GM21529 (cell line): ENCODE data around the gene NWD2.

Experiments
- ATAC-seq: cut with Tn5 transposase; IDR thresholded peaks from one replicate; pipeline ENCODE4 v1.9.1; 2021; ENCODE audit not compliant: unreplicated experiment

NWD2 gene

DNA sequence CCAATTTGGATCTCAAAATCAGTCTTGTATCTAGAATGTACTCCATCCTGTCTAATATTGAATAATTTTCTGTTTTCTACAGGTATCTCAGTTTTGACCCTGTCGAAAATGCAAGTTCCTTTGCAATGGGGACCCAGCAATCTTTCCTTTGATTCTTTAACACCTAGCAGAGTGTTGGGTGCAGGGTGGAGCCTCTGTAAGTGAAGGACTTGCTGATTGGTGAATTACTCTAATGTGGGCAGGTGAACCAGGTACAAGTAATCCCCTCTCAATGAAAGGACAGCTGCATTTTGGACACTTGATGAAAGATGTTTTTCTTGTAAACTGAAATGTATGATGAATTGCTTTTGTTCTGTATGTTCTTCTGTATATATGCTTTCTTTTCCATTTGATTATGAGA is 54.9 kb downstream of the NWD2 start:
- no peak for ATAC-seq

GRCh38 chr4:37304612-37305011 is 60.1 kb downstream of the NWD2 start:
- ATAC-seq, result no peak

DNA sequence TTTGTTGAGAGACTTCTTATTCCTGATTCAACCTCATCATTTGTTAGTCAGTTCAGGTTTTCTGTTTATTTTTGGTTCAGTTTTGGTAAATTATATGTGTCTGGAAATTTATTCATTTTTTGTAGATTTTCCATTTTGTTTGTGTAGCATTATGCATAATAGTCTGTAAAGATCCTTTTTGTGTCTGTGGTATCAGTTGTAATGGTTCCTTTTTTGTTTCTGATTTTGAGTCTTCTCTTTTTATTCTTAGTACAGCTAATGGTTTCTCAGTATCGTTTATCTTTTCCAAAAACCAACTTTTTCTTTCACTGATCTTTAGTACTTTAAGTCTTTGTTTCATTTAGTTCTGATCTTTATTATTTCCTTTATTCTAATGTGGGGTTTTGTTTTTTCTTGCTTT is 61.4 kb downstream of the NWD2 start:
- no peak for ATAC-seq

- no peak for ATAC-seq
Measured at GRCh38 chr4:37317104-37317643, 72.6 kb downstream of the NWD2 start.

DNA sequence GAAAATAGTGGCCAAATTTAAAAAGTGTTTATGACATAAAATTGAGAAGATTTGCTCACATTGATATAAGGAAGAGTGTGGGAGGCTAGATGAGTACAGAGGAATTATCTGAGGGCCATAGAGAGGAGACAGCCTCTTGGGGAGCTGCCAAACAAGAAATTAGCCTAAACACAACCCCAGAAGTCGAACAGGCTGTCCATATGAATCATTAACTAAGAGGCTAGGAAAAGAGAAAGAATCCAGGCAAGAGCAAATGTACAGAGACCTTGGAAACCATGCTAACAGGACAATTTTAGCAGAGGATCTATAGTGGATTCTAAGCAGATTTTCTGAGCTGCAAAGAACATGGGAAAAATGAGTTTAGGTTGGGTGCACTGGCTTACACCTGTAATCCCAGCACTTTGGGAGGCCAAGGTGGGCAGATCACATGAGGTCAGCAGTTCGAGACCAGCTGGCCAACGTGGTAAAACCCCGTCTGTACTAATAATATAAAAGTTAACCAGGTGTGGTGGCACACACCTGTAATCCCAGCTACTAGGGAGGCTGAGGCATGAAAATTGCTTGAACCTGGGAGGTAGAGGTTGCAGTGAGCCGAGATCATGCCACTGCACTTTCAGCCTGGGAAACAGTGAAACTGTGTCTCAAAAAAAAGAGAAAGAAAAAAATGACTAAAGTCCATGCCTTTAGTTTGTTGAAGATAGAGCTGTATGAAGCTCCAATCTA is 76.1 kb downstream of the NWD2 start:
- ATAC-seq, result no peak

GRCh38 chr4:37322122-37322521 is 77.6 kb downstream of the NWD2 start:
- no peak for ATAC-seq

DNA sequence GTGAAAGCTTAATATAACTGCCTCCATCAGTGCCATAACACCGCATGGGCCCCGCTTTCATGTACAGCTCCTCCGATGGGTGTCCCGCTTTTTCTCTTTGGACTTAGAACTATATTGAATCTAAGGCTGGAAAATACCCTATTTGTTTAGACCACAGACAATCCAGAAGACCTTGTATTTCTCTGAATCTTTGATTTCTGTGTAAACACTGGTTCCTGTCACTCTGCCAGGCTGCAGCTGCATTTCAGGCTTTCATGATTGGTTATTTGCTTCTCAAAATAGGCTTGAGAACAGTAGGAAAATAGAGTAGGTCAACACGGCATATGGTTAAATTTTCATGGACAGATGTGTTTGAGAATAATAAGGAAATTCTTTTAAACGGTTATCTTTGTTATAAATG is 80.0 kb downstream of the NWD2 start:
- ATAC-seq, result no peak

DNA sequence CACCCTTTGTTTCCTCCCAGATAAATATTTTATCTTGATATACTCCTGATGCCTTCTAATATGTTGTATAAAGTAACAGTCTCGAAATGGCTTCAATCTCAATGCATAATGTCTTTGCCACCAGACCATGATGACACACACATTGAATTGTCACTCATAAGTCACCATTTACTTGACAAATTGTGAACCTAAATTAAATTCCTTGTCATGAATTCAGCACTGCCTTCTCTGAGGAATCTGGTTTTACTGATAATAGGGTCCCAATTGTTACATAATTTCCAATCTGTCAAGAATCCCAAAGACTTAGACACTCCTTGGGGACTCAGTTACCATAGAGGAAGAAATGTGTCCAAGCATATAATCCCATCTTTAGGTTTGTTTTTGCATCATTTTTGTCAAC is 82.3 kb downstream of the NWD2 start:
- no peak for ATAC-seq

GRCh38 chr4:37338972-37339371 is 94.4 kb downstream of the NWD2 start:
- no peak for ATAC-seq

GRCh38 chr4:37358748-37359147 is 114.2 kb downstream of the NWD2 start:
- no peak for ATAC-seq

- ATAC-seq, result no peak
Measured at GRCh38 chr4:37359261-37359660, 114.7 kb downstream of the NWD2 start.

GRCh38 chr4:37365888-37366287 is 121.3 kb downstream of the NWD2 start:
- no peak for ATAC-seq

DNA sequence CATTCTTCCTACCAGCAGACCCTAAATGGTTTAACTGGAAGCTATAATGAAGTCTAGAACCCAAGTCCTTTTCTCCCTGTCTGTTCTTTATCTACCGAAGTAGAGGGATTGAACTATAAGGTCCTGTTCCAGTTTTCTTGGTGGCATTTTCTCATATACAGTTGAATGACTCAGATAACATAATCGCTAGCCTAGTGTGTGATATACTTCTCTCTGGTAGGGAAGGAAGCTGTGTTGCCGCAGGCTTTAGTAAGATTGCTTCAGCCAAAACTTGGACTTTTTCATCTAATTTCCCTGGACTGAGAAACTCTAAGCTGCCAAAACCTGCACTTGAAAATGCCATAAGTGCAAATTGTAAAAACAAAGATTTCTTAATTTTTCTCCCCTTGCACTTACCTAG is 123.4 kb downstream of the NWD2 start:
- ATAC-seq, result no peak

GRCh38 chr4:37370052-37370451 is 125.5 kb downstream of the NWD2 start:
- ATAC-seq, result no peak

DNA sequence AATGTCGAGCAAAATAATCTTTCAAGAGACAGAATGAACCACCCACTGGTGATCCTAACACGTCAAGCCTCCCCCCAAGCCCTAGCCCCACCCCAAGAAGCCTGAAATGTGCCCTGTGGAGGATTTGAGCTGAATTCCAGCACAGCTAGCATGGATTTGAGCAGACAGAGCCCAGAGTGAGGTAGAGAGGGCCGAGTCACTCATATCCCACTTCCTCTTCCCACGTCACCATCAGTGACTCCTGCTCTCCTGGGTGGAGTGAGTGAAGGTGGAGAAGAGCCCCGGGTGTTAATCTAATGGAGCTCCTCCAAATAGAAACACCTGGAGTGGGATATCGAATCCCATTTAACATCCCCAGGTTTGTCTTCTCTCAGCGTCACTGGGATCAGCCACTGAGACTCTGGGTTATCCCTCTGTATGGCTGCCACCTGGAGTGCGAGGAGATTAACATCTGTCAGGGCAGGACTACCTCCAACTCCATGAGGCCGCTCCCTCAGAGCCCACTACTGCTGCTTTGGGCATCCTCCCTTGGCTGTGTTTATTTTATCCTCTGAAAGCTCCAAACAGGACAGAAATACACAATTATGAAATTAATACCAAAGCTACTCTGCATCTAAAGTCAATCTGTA is 136.6 kb downstream of the NWD2 start:
- no peak for ATAC-seq

- ATAC-seq, result peak; percentile 66
Measured at GRCh38 chr4:37383579-37384229, 139.2 kb downstream of the NWD2 start.

DNA sequence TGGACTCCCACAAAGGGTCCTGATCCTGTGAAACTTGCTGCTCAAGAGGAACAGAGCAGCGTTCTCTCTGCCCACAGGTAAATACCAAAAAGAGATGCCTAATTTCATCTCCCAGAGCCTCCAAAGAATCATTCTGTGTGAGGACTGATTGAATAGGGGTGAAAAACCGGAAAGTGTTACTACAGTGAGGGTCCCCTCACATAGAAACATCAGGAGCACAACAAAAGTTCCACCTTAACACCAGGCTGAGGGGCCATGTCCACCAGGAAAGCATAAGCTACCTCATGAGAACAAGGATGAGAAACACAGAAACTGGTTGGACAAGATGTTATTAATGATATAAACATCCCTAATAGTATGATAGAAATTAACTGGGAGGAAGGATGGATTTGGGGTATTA is 140.9 kb downstream of the NWD2 start:
- no peak for ATAC-seq

GRCh38 chr4:37388681-37389365 is 144.3 kb downstream of the NWD2 start:
- no peak for ATAC-seq

GRCh38 chr4:37389366-37389765 is 144.8 kb downstream of the NWD2 start:
- no peak for ATAC-seq

DNA sequence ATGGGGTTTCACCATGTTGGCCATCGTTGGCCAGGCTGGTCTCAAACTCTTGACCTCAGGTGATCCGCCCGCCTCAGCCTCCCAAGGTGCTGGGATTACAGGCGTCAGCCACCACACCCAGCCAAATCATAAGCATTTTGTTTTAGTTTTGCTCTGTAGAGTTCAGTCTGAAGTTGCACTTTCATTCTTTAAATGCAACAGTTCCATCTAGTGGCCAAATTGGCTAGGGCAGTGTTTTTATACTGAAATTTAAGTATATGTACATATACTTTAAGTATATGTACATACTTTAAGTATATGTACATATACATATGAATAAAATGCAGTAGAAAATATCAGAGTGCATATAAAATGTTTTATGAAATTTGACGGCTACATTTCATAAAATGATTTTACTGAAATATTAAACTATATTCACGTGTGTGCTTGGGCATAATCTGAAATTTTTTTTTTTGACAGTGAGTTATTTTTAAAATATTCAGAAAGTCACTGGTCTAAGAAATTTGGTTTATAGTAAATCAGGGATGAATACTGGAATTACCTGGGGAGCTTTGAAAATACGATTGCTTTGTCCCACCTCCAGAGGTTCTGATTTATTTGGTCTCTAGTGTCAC is 145.5 kb downstream of the NWD2 start:
- ATAC-seq, result peak; percentile 64
